Dermis lymphatic vessel endothelial cell (primary cell): ENCODE measurements around the gene LIPC. TPM values are rescaled to one million over a fixed set of nuclear protein-coding genes. Genes with fewer than 3 reads are reported as not detected.

Source experiments
- total RNA-seq: library from RNA; depleted of rRNA; stranded (reverse); fragments of >200 nt; gene quantifications from 2 replicates; pipeline ENCODE4 v1.2.1, GENCODE V29; 2014

LIPC gene
- total RNA-seq, result 0.33 and 1.1 TPM in 2 replicates

GRCh38 chr15:58431221-58432149, at the start of gene LIPC:
Gene LIPC, plus strand, starts transcription at chr15:58431991. Its CDS starts 42 bp downstream, at chr15:58432033.

